ENCODE data around the gene DDAH1.
A peak's percentile ranks its signal among the peaks of the same experiment; 100 is the strongest.

DDAH1 gene

DNA sequence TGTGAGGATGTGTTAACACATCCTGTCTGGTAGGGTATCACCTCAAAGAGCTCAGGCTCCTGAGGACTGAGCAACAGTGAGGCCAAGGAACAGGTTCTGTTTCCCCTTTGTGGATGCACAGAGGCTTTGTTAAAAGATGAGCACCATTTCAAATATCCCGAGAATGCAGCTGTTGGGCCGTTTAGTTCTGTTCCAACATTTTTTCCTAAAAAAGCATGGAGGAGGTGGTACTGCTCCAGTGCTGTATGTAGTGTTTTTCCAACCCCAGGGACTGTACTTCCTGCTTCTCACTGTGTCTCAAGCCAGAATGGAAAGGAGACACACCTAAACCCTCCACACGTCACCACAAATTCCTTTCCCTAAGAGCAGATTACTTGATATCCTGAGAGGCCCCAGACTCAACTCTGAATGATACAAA is 134.7 kb downstream of the DDAH1 start:
- DNase-seq (ENCODE audit: low spot score): peak; percentile 68

DNA sequence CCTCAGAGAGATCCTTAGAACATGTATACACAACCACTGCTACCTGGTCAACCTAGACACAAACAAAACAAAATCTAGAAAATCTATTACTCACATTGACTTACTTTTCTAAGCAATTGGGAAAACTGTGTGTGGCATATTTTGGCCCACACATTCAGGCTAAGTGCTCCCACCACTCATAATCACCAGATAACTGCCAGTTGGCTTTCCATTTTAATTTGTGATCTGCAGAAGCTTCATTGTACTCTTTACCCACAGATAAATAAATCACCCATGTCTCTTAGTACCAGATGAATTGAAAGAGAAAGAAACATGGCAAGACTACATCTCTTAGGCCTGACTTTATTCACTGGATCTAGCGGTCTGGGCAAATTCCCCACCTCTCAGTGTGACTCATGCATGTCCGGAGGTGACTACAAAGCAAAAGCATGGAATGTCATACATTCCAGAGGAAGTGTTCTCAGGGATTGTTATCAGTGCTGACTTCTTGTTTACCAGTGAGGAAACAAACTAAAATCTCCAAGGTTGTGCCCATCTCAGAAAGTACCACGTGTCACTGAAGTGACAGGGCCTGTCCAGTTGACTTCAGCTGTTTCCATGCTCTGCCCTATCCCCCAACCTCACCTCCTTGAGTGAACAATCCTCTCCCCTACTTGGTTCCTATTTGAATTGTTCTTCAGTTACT is 136.1 kb downstream of the DDAH1 start:
- DNase-seq (ENCODE audit: low spot score): peak; percentile 94

More for the DNA sequence above, 134.7 kb downstream of the DDAH1 start:
- H3K27ac ChIP-seq: peak overlapping the region; percentile 37; the same call in 1 of the 2 replicates
- POLR2A ChIA-PET (ENCODE audit: low non-redundant PET): no interaction called here
- TF ChIP-seq, protein P1, sequence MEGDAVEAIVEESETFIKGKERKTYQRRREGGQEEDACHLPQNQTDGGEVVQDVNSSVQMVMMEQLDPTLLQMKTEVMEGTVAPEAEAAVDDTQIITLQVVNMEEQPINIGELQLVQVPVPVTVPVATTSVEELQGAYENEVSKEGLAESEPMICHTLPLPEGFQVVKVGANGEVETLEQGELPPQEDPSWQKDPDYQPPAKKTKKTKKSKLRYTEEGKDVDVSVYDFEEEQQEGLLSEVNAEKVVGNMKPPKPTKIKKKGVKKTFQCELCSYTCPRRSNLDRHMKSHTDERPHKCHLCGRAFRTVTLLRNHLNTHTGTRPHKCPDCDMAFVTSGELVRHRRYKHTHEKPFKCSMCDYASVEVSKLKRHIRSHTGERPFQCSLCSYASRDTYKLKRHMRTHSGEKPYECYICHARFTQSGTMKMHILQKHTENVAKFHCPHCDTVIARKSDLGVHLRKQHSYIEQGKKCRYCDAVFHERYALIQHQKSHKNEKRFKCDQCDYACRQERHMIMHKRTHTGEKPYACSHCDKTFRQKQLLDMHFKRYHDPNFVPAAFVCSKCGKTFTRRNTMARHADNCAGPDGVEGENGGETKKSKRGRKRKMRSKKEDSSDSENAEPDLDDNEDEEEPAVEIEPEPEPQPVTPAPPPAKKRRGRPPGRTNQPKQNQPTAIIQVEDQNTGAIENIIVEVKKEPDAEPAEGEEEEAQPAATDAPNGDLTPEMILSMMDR (conservative IDR thresholded peaks at IDR 0.05; ENCODE audit: low read depth): no peak
- CTCF ChIA-PET: interaction anchor here (0.6 kb wide), 1 partner anchor 68 kb away, joined by 4 read pairs; no protein-coding TSS in a partner anchor

DNA sequence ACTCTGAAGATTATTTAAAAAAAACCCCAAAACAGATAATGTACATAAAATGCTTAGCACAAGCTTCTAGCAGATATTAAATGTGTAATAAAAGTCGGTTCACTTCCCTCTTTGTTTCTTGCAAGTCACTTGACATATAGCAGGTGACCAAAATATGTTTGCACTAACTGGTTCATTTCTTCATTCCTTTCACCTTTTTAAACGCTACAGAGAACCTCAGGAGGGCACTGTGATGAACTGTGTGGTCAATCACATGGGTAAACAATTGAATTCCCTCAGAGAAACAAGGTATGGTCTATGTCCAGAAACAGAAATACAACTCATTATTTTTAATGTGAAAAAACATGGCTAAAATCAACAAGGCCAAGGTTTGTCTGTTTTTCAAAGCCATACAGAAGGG is 137.2 kb downstream of the DDAH1 start:
- no peak for DNase-seq (ENCODE audit: low spot score)
- ChIA-PET CTCF (no interaction called here), POLR2A (ENCODE audit: low non-redundant PET) (no interaction called here)
- no peak overlapping the region for H3K27ac ChIP-seq
- TF ChIP-seq, protein P1 (conservative IDR thresholded peaks at IDR 0.05; ENCODE audit: low read depth): no peak

More for the DNA sequence above, 136.1 kb downstream of the DDAH1 start:
- TF ChIP-seq, protein P1 (conservative IDR thresholded peaks at IDR 0.05; ENCODE audit: low read depth): no peak
- CTCF ChIA-PET: interaction anchor here (0.5 kb wide), 1 partner anchor 361 kb away, joined by 4 read pairs; no protein-coding TSS in a partner anchor
- POLR2A ChIA-PET (ENCODE audit: low non-redundant PET): no interaction called here
- H3K27ac ChIP-seq: no peak overlapping the region; the same call in 1 of the 2 replicates

DNA sequence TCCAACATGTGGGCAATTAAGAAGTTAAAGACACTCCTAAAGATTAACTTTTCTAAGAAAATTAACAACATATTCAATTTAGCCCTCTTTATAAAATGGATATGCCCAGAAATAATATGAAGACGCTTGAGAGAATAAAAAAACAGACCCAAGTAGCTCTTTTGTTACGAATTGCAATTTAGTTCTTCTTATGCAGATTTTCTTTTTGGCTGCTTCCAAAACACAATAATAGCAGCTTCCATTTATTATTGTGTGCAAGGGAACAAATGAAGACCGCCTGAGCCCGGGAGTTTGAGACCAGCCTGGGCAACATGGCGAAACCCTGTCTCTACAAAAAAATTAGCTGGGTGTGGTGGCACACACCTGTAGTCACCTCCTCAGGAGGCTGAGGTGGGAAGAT is 138.1 kb downstream of the DDAH1 start:
- ChIA-PET CTCF (no interaction called here), POLR2A (ENCODE audit: low non-redundant PET) (no interaction called here)
- H3K27ac ChIP-seq: no peak overlapping the region
- TF ChIP-seq, protein P1 (conservative IDR thresholded peaks at IDR 0.05; ENCODE audit: low read depth): no peak
- DNase-seq (ENCODE audit: low spot score): no peak

DNA sequence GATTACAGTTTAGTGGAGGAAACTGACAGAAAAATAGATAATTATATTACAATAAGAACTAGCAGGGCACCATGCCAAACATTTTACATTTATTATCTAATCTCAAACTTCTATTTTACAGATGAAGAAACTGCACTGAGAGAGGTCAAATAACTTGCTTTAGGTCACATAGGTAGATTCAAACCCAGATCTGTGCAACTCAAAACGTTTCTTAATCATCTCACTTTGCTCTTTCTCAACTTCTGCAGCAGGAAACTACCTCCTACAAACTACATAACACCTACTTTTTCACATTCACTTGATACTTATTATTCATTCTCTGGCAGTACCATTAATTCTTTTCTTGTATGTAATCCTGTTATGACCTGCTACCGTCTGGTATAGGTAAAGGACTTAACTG is 138.6 kb downstream of the DDAH1 start:
- H3K27ac ChIP-seq: no peak overlapping the region
- ChIA-PET POLR2A (ENCODE audit: low non-redundant PET) (no interaction called here), CTCF (no interaction called here)
- no peak for DNase-seq (ENCODE audit: low spot score)
- TF ChIP-seq, protein P1 (conservative IDR thresholded peaks at IDR 0.05; ENCODE audit: low read depth): no peak

DNA sequence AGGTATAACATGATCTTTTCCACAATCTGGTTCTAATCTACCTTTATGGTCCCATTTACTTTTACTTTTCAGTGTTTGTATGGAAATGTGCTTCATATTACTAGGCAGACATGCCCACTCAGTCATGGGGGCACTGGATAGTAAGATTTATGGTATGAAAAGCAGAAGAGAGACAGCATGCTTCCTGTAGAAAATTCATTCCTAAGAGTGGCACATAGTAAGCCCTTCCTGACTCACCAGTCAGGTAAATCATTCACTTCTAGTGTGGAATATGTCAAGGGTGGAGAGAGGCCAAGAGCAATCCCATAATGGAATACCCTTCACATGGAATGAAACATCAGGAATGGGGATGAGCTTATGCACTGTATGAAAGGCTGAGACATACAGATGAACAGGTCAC is 139.0 kb downstream of the DDAH1 start:
- TF ChIP-seq, protein P1 (conservative IDR thresholded peaks at IDR 0.05; ENCODE audit: low read depth): no peak
- POLR2A ChIA-PET (ENCODE audit: low non-redundant PET): no interaction called here
- H3K27ac ChIP-seq: no peak overlapping the region
- no peak for DNase-seq (ENCODE audit: low spot score)
- CTCF ChIA-PET: no interaction called here

All from RWPE1 (cell line).